Daoy (cell line): ENCODE results near the gene WDR4. TPM values are rescaled to one million over a fixed set of nuclear protein-coding genes. Genes with fewer than 3 reads are reported as not detected.
"Not testable (repeated sequence)": the region's sequence is repeated elsewhere in the genome, so short reads cannot be mapped to it uniquely, and the experiment has no call there.

ENCODE experiments used
- DNase-seq: peaks from one replicate; pipeline ENCODE4 v3.0.0-alpha.2; 2015; ENCODE audit warnings: low read depth
- total RNA-seq: library from RNA; depleted of rRNA; stranded (reverse); fragments of >200 nt; shearing (Covaris generic); gene quantifications from 2 replicates; pipeline ENCODE4 v1.2.3, GENCODE V29; 2014

Gene WDR4
- total RNA-seq, 1 experiment from 2014 or later, result 35.8 TPM

DNA sequence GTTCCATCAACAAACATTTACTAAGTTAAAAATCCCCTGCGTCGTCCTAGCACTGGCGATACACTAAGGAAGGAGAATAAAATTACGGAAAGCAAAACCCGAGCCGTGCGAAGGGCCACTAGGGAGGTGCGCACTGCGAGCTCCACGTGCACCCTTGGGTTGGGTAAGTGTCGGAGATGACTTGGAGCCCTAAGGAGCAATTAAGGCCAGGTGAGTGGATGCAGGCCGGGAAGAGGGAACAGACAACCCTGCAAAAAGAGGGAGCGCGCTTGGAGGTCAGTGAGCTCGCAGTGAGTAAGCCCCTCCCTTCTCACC, 704 bp downstream of the WDR4 start:
- DNase-seq, result no peak

DNA sequence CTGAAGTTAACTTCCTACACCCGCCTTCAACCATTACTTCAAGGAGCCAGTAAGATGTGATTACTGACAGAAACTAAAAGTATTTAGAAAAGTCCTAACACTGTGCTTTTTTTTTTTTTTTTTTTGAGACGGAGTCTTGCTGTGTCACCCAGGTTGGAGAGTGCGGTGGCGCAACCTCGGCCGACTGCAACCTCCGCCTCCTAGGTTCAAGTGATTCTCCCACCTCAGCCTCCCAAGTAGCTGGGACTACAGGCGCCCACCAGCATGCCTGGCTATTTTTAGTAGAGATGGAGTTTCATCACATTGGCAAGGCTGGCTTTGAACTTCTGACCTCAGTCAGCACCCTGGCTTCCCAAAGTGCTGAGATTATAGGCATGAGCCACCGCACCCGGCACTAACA, 3.5 kb downstream of the WDR4 start:
- DNase-seq, result not testable (repeated sequence)

- no peak for DNase-seq
Observed at GRCh38 chr21:42873096-42873495, 6.2 kb downstream of the WDR4 start.

- no peak for DNase-seq
Observed at GRCh38 chr21:42868196-42868595, 11.1 kb downstream of the WDR4 start.

DNA sequence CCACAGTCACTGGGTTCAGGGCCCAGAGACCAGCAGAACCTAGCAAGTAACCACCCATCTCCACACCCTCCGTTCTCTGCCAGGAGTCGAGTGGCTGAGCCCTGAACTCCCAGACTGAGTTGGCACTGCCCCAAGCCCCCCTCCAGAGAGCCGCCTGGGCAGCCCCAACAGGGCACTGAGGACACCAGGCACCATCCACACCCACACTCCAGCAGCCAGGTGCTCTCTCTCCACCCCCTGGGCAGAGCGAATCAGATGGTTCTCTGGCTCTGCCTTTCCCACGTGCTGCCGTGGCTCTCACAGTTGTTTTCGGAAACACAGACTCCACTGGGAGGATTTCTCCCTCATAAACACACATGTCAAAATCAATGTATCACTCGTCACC, 13.6 kb downstream of the WDR4 start:
- no peak for DNase-seq

DNA sequence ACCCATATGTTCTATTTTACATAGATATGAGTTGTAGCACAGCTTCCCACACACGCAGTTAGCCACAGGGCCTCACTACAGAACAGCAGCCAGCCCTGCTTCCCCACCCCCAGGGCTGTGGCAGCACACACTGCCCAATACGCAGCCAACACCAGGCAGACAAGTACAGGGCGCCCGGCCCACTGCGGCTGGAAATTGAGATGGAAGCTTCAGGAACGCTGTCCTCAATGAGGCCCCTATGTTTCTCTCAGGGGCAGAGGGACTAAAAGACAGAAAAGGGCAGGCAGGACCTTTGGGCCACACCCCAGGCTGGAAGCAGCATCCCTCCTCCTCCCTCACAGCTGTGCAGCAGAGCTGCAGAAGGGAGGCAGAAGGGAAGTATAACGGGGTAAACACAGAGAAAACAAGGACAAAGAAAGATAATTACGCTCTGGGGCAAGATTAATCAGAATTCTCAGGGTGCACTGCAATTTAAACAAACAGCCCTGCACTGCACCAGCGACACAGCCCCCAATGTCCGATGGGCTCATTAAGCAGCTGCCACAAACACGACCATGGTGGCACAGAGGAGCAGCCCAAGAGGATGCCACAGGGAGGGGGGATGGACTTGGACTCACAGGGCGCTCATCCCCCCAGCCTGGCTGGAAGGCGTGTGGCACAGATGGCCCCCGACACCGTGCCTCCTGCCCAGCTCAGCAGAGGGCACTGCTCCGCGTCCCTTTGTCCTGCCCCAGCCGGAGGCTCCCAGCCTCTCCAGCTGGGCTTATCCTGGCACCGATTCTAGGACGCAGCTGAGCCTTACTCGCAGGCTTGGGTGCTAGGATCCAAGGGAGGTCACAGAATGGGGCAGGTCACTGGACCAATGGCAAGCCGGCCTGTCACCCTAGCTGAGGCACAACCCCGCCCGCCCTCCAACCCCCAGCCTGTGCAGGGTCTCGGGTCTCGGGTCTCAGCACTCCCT, 14.2 kb downstream of the WDR4 start:
- no peak for DNase-seq

- no peak for DNase-seq
Observed at GRCh38 chr21:42864286-42864685, 15.1 kb downstream of the WDR4 start.

DNA sequence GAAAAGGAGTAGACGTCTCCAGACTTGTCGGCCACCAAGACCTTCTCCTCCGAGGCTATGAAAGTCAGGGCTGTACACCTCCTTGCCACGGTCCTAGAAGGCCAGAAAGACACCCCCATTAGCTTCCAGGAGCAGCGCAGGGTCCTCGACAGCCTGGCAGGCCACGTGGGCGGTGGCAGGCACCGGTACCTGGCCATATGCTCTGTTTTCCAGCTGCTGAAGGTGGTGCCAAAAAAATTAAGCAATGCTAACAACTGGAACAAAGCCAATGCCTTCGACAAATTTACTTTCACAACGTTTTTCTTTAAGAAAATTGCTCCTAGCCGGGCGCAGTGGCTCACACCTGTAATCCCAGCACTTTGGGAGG, 15.9 kb downstream of the WDR4 start:
- DNase-seq, result no peak

DNA sequence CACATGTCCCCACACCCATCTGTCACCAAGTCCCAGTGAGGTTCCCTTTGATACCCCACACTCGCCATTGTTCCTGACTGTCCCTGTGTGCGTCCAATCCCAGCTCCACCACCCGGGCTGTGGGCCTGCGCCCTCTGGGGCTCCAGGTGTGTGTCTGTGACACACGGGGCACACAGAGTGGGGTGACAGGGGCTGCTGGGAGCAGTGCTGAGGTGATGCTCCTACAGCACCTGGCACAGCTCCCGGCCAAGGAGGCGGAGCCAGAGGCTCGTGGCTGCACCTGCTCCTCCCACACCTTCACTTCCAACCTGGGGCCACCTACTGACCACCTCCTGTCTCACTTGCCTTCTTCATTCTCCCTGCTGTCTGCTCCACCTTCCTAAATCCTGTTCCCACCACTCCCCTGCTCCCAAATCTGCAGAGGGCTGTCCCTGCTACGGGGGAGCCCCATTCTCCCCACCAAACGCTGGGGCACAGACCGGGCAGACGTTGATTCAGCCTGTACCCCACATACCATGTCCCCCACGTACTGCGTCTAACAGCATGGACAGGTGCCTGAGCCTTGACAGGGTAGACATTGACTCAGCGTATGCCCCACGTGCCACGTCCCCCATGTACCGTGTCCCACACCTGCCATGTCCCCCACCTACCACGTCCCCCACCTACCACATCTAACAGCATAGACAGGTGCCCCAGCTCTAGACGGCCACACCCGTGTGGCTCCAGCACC, 16.4 kb downstream of the WDR4 start:
- DNase-seq, result no peak

DNA sequence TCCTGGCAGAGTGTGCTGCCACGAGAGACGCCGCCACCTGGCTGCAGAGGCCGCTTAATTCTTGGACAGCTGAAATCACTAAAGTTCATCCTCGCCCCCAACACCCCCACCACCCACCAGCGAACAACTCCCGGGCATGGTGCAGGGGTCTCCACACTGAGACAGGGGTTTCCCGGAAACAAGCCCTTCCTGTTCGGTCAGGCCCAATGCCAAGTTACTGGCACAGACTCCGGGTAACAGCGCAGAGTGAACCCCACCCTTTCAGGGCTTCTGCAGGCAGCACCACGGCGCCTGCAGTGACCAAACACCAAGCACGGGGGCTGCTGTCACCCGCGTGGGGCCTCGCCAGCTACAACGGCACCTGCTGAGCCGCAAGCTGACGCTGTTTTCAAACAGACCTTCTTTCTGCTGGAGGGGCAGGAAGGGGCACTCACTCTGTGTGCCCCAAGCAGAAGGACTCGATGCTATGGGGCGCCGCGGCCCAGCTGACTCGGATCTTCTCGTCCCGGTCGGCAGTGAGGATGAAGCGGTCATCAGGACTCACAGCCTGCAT, 17.4 kb downstream of the WDR4 start:
- DNase-seq, result no peak

GRCh38 chr21:42861311-42861847, 18.0 kb downstream of the WDR4 start:
- no peak for DNase-seq

DNA sequence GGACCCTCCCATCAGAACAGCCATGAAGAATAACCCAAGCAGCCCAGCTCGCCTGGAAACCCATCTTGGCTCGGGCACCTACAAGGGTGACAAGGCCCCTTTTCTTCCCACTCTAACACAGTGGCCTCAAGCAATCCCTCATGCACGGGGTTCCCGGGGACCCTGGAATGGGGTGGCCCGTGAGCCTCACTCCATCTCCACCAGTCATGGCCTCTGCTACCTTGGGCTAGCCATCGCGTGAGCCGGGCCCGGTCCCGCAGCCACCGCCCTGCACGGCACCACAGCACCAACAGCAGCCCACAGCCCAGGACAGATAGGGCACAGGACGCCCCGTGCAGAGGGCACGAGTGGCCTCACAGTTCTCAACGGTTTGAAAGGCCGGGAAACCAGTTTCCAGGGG, 19.0 kb downstream of the WDR4 start:
- no peak for DNase-seq

- DNase-seq, result no peak
Observed at GRCh38 chr21:42859891-42860230, 19.5 kb downstream of the WDR4 start.

- DNase-seq, result no peak
Observed at GRCh38 chr21:42858957-42859890, 20.1 kb downstream of the WDR4 start.

- no peak for DNase-seq
Observed at GRCh38 chr21:42858185-42858847, 21.0 kb downstream of the WDR4 start.

- DNase-seq, result no peak
Observed at GRCh38 chr21:42857216-42857615, 22.1 kb downstream of the WDR4 start.

- no peak for DNase-seq
Observed at GRCh38 chr21:42855937-42856335, 23.4 kb downstream of the WDR4 start.

DNA sequence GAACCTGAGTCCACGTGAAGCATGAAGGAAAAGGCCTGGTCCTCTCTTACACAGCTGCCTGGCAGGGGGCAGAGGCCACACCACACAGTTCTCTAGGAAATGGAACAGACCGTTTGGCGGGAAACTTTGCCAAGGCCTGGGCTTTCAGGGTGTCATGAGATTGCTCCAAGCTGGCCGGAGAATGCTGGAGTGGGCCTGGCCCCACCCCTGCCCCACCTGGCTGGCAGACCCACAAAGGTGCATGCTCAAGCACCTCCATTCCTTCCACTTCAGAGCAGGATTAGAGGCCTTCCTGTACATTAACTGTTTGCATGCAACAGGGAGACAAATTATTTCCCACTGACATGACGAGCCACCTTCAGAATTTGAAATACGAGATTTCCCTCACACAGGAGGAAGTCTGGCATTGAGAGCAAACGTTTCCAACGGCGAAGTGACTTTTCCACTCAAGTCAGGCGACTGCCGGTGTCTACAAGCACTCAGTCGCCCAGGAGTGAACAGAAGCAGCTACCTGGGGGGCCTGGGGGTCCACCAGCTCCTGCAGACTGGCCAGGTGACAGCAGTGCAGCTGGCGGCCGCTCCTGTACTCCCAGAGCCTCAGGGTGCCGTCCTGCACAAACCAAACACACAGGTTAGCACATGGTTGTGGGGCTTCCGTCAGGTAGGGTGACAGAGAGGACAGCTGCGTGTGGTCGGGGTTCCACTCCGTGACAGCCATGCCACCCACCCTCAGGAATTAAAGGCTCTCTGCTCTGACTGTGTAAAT, 24.0 kb downstream of the WDR4 start:
- no peak for DNase-seq

- no peak for DNase-seq
Observed at GRCh38 chr21:42854246-42855010, 24.9 kb downstream of the WDR4 start.

DNA sequence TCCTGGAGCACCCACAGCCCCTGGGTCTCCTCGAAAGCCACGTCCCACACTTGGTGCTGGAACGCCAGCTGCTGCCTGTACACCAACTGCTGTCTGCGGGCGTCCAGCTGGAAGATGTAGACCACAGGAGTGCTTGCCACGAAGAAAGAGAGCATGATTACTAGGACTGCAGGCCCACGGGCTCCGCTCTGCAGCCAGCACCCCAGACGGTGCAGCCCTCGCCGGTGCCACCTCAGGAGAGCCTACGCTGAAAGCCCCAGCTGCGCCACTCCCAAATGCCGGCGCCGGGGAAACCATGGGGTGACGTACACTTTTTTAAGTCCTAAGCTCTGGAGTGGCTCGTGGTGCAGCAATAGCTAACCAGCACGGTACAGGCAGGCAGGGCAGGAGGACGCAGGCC, 25.7 kb downstream of the WDR4 start:
- DNase-seq, result no peak
